GM12801 (cell line): ENCODE measurements around the gene MAP2K5.

Experiments
- TF ChIP-seq, protein P1 (sequence below): IDR thresholded peaks from one replicate; pipeline ENCODE4 v1.5.1; 2011; ENCODE audit warnings: control low read depth; ENCODE audit not compliant: insufficient read length; ENCODE audit errors: extremely low read depth

Gene MAP2K5

DNA sequence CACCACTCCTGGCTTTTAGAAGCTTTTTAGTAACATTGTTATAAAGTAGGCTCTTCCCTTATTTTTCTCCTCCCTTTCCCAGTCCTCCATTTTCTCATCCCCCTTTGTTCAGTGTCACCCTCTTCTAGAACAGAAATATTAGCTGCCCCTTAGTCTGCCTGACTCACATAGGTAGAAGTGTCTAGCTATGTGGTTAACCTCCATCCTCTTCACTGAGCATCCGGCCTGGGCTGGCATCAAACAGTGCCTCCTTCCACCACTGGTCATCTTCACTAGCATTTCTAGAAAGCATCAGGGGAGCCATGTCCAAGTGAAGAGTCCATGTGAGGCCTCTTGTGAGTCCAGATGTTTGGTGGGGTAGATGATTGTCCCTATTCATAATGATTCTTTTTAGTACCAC, 212.8 kb downstream of the MAP2K5 start:
- TF ChIP-seq, protein P1, sequence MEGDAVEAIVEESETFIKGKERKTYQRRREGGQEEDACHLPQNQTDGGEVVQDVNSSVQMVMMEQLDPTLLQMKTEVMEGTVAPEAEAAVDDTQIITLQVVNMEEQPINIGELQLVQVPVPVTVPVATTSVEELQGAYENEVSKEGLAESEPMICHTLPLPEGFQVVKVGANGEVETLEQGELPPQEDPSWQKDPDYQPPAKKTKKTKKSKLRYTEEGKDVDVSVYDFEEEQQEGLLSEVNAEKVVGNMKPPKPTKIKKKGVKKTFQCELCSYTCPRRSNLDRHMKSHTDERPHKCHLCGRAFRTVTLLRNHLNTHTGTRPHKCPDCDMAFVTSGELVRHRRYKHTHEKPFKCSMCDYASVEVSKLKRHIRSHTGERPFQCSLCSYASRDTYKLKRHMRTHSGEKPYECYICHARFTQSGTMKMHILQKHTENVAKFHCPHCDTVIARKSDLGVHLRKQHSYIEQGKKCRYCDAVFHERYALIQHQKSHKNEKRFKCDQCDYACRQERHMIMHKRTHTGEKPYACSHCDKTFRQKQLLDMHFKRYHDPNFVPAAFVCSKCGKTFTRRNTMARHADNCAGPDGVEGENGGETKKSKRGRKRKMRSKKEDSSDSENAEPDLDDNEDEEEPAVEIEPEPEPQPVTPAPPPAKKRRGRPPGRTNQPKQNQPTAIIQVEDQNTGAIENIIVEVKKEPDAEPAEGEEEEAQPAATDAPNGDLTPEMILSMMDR, result no peak

DNA sequence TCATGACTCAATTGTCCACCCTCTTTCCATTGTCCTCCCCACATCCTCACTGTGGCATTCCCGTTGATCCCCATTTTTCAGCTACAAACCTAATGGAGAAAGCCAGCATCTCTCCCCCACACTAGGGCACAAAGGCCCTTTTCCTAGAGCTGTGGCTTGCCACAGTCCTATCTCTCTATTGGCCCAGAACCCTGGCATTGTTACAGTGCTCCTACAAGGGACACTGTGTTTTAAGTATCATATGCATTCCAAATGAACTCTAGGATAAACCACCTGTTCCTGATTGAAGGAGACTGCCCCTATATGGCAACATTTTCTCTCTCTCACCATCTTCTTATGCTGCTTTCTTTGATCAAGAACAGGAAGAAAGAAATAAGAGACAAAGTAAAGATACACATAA, 213.4 kb downstream of the MAP2K5 start:
- TF ChIP-seq, protein P1, result no peak

DNA sequence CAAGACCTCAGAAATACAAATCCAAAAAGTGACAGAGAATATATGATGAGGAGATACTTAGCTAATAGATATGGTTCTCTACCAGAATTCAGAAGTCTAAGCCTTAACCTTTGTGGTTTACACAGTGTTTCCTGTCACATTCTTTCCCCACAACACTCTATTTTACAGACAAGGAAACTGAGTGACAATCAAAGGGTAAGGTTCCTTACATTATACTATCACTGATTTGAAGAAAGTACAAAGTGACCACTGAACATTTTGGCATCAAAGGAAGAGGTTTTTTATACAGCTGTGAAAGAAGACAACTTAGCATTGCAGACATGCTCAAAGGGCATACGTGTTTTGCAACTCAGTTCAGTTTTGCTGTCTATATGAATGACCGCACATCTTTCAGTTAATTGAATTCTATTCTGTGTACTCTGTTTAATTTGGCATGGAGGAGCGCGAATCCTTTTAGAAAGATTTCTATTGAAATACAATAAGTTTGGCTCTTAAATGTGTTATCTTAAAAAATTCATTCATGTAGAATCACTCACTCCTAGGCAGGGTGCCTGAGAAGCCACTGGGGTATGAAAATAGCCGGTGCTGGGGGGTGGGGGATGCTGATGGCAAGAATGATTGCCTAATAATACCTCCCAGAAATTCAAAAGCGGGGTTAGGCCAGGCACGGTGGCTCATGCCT, 216.3 kb downstream of the MAP2K5 start:
- TF ChIP-seq, protein P1, result no peak

DNA sequence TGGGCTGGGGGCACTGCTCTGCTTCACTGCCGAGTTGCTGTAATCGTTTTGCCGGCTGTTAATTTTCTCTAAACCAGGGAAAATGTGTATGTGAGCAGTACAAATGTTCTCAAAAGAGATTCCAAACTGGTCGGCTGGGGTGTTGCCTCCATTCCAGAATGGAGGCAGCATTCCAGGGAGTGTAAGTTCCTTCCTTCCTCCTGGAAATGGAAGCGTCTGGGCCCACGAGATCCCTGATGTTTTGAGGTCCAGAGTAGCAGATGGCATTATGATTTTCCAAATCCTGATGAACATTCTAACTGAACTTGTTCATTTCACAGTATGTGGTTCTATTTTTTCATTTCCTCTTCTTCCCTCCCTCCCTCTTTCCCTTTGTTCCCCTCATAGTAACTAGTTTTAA, 218.4 kb downstream of the MAP2K5 start:
- TF ChIP-seq, protein P1, result no peak

DNA sequence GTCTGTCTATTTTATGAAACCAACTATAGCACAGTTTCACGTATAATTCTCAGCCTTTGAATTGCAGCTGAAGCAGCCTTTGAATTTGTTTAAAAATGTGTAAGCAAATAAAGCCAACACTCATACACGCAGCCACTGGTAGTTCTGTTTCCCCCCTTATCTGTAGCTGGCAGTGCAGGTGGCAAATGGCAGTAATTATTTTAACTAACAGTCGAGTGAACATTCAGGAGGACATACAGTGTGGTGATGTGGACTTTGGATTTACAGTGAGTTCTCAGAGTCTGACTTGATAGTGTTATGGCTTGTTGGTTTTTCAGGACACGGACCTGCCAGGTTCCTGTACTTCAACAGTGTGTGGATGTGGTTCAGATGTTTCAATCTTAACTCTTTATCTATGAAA, 218.8 kb downstream of the MAP2K5 start:
- TF ChIP-seq, protein P1, result no peak

DNA sequence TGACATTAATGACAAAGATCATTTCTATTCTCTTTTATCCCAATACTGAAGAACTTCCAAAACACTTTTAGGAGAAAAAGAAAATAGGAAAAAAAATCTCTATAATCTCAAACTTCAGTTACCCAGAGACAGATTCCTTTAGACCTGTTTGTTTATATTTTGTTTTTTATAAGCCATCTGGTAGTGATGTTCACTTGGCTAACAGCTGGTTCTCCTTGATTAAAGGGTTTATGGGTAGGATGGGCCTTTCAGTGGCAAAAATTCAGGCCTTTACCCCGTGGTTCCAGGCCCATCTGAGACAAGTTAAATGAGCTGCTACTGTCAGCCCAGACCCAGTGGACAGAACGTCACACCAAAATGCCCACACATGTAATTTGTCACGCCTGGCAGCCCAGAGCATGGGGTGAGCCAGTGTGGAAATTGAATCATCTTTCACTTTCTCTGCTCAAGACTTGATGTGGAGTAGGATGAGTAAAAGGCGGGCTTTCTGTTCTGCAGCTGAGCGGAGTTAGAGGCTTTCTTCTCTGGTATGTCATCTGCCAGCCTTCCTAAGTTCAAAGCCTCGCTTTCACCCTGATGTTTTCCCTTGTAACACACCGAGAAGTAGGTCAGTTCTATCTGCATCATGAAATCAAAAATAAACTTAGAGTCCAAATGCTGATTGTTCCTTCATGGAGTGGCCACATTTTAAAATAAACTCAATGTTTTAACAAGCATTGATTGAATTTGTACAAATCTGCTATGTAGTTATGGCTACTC, 220.3 kb downstream of the MAP2K5 start:
- TF ChIP-seq, protein P1, result no peak

DNA sequence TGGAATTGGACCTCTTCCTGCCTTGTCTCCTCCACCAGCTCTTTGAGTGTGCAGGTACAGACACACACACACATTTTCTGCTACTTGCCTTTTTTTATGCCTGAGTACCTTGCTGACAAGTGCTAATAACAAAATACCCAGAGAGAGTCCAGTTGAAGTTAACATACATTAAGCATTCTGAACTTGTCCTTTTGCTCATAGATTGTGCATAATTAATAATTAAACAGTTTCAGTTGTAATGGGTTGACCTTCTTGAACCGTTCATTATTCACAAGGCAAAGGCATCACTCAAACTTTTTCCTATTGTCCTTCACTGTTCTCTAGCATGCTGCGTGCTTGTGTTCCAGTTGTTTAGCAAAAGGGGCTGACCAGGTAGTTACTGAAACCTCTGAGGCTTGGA, 223.2 kb downstream of the MAP2K5 start:
- TF ChIP-seq, protein P1, result no peak
